Ascending aorta (tissue), 2 donors: ENCODE measurements around the gene ACOT8. TPM values are rescaled to one million over a fixed set of nuclear protein-coding genes. Genes with fewer than 3 reads are reported as not detected.
"Not testable (repeated sequence)": the region's sequence is repeated elsewhere in the genome, so short reads cannot be mapped to it uniquely, and the experiment has no call there.

Source experiments
- DNase-seq, 2 donors: peaks; one replicate each; pipeline ENCODE4 v3.0.0-alpha.2; 2019; ENCODE audit warnings: low spot score in 2 of 2
- H3K27ac ChIP-seq, 2 donors: fragments of 200-600 bp; sonication (generic); one replicate each; pipeline ENCODE4 v1.5.1; 2016 to 2017; ENCODE audit warnings: mild to moderate bottlenecking in 1 of 2
- H3K27me3 ChIP-seq: fragments of 200-600 bp; sonication (generic); one replicate; pipeline ENCODE4 v1.5.1; 2017
- H3K36me3 ChIP-seq, 2 donors: fragments of 200-600 bp; sonication (generic); one replicate each; pipeline ENCODE4 v1.5.1; 2016
- H3K4me1 ChIP-seq, 2 donors: fragments of 200-600 bp; sonication (generic); one replicate each; pipeline ENCODE4 v1.5.1; 2016 to 2017; ENCODE audit warnings: mild to moderate bottlenecking in 1 of 2
- H3K4me3 ChIP-seq, 2 donors: fragments of 200-600 bp; sonication (generic); one replicate each; pipeline ENCODE4 v1.5.1; 2016 to 2017; ENCODE audit warnings: mild to moderate bottlenecking in 1 of 2
- H3K9me3 ChIP-seq, 2 donors: fragments of 200-600 bp; sonication (generic); one replicate each; pipeline ENCODE4 v1.5.1; 2016
- CTCF ChIP-seq, 3 experiments: fragments of 200-600 bp in 2 of 3; fragments of 450-650 bp in 1 of 3; sonication (generic) in 2 of 3; IDR thresholded peaks; one replicate each; pipeline ENCODE4 v1.5.1; 2016 to 2019; ENCODE audit warnings: antibody characterized with exemption in 3 of 3, mild to moderate bottlenecking in 1 of 3, moderate library complexity in 1 of 3
- intact Hi-C: fragments of 100-400 bp; cut with DNase I; formaldehyde crosslinking; loops from one replicate; pipeline ENCODE4 v1.15.1; 2023
- total RNA-seq: library from RNA; depleted of rRNA; stranded (reverse); fragments of >200 nt; gene quantifications from one replicate; pipeline ENCODE4 v1.1.0, GENCODE V29; 2016

Gene ACOT8
- 34.4 TPM for total RNA-seq

GRCh38 chr20:45857114-45857881 lies at the start of gene ACOT8, which contains the start of gene ZSWIM3:
TSS of gene ACOT8 (minus strand) at chr20:45857392. CDS start at chr20:45857315, 77 bp downstream.
TSS of gene ZSWIM3 (plus strand) at chr20:45857614. CDS start at chr20:45857826, 212 bp downstream.
- DNase-seq: peak; percentile 96 to 99
- peak within 1 kb of the TSS; percentile 62 to 75 for H3K27ac ChIP-seq
- no peaks in the 10 kb centered on the region for H3K9me3 ChIP-seq
- H3K36me3 ChIP-seq: peaks cover 4 to 12% of the 10 kb centered on the region in 2 donors
- intact Hi-C loops: loop anchor here (1.0 to 2.0 kb wide), 7 partner anchors 22 to 115 kb away; partner anchors contain the start of genes CTSA, NEURL2, PCIF1 and UBE2C
- peak within 1 kb of the TSS; percentile 95 to 96 for H3K4me3 ChIP-seq
- H3K4me1 ChIP-seq: peaks cover 3 to 29% of the 10 kb centered on the region in 2 donors
- TF ChIP-seq CTCF (IDR thresholded peaks at IDR 0.05): no peak
- H3K27me3 ChIP-seq: no peaks in the 10 kb centered on the region

DNA sequence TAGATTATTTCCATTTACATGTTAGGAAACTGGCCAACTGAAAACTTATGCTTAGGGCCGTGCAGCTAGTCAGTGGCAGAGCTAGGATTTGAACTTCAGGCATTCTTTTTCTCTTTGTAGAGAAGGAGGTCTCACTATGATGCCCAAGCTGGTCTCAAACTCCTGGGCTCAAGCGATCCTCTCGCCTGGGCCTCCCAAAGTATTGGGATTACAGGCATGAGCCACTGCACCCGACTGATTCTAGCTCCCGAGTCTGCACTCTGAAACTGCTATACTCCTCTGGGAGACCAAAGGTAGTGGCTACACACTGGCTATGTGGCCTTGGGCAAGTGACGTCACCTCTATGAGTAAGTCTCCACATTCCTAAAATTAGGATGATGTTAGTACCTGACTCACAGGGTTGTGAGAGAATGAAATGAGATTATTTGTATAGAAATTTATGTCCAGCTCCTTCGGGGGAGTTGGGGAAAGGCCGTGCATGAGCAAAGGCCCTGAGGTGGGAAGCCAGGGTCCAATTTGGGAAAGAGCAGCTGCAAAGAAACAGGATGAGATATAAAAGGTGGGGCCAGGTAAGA lies 48.4 kb upstream of the ACOT8 start:
- Histone ChIP-seq H3K36me3 (no peaks in the 10 kb centered on the region), H3K27me3 (no peaks in the 10 kb centered on the region), H3K4me1 (no peaks in the 10 kb centered on the region), H3K4me3 (no peak overlapping the region), H3K9me3 (no peaks in the 10 kb centered on the region), H3K27ac (no peak overlapping the region)
- intact Hi-C loops: no loop called here
- TF ChIP-seq CTCF (IDR thresholded peaks at IDR 0.05): no peak
- no peak for DNase-seq

DNA sequence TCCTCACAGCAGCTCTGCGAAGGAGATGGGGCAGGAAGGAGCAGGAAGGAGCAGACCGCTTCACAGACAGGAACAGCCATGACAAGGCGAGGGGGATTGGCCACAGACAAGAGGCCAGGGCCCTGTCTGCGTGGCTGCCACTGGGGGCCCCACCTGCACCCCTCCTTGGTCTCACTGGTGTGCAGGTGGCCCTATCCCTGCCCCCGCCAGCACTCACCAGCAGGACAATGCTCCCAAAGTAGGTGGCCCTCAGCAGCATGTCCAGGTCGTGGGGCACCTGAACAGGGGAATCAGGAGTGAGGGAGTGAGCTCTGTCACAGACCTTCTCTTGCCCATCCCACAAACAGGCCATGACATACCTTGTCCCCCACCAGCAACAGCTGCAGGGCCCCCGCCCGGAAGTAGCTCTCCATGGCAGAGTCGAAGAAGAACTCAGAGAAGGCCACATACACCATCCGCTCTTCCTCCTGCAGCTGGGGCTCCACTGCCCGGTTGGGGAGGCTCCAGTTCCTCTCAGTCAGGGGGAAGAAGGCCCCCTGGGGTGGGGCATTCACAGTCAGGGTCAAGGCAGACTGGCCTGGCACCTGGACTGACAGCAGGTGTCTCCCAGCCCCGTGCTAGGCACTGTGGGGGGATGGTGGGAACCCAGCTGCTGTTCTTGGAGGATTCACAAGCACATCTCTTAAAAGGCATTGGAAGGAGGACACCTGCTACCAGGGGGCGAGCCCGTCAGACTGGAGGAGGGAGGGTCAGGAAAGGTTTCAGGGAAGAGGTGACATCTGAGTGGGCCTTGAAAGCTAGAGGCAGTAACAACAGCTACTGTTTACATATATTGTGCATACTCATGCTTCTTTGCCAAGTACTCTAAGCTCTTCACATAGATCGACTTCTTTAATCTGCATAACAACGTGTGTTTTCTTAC lies 47.7 kb upstream of the ACOT8 start:
- TF ChIP-seq CTCF (IDR thresholded peaks at IDR 0.05): no peak
- Histone ChIP-seq H3K4me1 (no peaks in the 10 kb centered on the region), H3K27ac (no peak overlapping the region), H3K9me3 (no peaks in the 10 kb centered on the region), H3K4me3 (no peak overlapping the region), H3K36me3 (peaks cover 0 to under 1% of the 10 kb centered on the region in 2 donors), H3K27me3 (no peaks in the 10 kb centered on the region)
- intact Hi-C loops: no loop called here
- no peak for DNase-seq

DNA sequence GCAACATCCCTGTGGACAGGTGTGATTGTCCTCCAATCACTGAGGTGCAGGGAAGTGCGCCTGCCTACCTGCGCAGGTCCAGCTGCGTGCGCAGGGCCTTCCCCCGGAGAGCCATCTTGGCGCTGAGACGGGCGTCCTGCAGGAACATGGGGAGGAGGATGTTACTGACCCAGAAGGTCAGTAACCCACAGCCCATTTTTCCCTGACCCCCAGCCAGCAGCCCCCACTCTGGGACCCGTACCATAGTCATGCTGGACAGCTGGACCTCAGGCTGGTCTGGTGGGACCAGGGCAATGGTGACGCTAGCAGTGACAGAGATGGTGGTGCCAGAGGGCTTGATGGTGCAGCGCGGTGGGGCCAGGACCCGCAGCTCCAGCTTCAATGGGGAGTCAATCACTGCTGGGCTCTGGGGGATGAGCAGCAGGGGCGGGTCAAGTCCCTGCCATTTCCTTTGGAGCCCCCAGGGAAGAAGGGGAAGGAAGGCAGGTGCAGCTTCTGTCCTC lies 45.1 kb upstream of the ACOT8 start:
- H3K27ac ChIP-seq: no peak overlapping the region
- no peak for DNase-seq
- no peaks in the 10 kb centered on the region for H3K27me3 ChIP-seq
- no peak for TF ChIP-seq CTCF (IDR thresholded peaks at IDR 0.05)
- no peaks in the 10 kb centered on the region for H3K9me3 ChIP-seq
- intact Hi-C loops: no loop called here
- no peaks in the 10 kb centered on the region for H3K4me1 ChIP-seq
- no peak overlapping the region for H3K4me3 ChIP-seq
- peaks cover 19 to 22% of the 10 kb centered on the region in 2 donors for H3K36me3 ChIP-seq

GRCh38 chr20:45901332-45901731 lies 44.1 kb upstream of the ACOT8 start:
- H3K4me3 ChIP-seq, DNase-seq, H3K27ac ChIP-seq, H3K4me1 ChIP-seq, intact Hi-C loops, H3K9me3 ChIP-seq, H3K27me3 ChIP-seq: not testable (repeated sequence)
- H3K36me3 ChIP-seq: peaks cover 28 to 29% of the 10 kb centered on the region in 2 donors
